Germinal center (tissue), 1 donor: ENCODE results near the gene HSPA1B.
"Not testable (repeated sequence)": the region's sequence is repeated elsewhere in the genome, so short reads cannot be mapped to it uniquely, and the experiment has no call there.

Source experiments
- DNase-seq: peaks from one replicate; pipeline ENCODE4 v3.0.0; 2012; ENCODE audit warnings: mixed read lengths, low spot score

Gene HSPA1B

DNA sequence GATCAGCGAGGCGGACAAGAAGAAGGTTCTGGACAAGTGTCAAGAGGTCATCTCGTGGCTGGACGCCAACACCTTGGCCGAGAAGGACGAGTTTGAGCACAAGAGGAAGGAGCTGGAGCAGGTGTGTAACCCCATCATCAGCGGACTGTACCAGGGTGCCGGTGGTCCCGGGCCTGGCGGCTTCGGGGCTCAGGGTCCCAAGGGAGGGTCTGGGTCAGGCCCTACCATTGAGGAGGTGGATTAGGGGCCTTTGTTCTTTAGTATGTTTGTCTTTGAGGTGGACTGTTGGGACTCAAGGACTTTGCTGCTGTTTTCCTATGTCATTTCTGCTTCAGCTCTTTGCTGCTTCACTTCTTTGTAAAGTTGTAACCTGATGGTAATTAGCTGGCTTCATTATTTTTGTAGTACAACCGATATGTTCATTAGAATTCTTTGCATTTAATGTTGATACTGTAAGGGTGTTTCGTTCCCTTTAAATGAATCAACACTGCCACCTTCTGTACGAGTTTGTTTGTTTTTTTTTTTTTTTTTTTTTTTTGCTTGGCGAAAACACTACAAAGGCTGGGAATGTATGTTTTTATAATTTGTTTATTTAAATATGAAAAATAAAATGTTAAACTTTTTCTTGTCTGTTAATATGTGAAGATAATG is 2.2 kb downstream of the HSPA1B start:
- peak; percentile 57 for DNase-seq

DNA sequence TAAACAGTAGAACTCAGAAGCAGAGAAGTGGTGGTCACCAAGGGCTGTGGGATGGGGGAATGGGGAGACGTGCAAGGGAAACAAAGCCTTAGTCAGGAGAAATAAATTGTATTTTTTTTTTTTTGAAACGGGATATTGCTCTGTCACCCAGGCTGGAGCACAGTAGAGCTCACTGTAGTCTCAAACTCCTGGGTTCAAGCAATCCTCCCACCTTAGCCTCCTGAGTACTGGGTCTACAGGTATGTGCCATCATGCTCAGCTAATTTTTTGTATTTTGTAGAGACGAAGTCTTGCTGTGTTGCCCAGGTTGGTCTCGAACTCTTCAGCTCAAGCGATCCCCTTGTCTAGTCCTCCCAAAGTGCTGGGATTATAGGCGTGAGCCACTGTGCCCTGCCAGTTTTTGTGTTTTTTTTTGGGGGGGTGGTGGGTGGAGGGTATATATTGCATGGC is 3.4 kb downstream of the HSPA1B start:
- no peak for DNase-seq

DNA sequence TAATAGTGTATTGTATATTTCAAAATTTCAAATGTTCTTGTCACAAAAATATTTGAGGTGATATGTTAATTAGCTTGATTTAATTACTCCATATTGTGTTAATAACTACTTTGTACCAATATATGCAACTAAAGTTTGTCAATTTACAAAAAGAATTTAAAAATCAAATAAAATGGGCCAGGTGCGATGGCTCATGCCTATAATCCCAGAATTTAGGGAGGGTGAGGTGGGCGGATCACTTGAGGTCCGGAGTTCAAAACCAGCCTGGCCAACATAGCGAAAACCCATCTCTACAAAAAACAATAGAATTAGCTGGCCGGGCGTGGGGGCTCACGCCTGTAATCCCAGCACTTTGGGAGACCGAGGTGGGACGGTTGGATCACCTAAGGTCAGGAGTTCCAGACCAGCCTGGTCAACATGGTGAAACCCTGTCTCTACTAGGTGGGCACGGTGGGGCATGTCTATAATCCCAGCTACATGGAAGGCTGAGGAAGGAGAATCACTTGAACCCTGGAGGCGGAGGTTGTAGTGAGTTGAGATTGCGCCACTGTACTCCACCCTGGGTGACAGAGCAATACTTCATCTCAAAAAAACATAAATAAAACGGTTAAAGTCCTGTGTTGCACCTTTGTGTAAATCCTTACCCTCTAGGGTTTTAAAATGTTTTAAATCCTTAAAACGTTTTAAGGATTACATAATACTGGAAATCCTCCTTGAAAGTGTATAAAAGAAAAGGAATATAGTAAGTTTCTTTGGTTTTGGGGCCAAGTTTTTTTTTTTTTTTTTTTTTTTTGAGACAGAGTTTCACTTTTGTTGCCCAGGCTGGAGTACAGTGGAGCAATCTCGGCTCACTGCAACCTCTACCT is 4.0 kb downstream of the HSPA1B start:
- DNase-seq = no peak

DNA sequence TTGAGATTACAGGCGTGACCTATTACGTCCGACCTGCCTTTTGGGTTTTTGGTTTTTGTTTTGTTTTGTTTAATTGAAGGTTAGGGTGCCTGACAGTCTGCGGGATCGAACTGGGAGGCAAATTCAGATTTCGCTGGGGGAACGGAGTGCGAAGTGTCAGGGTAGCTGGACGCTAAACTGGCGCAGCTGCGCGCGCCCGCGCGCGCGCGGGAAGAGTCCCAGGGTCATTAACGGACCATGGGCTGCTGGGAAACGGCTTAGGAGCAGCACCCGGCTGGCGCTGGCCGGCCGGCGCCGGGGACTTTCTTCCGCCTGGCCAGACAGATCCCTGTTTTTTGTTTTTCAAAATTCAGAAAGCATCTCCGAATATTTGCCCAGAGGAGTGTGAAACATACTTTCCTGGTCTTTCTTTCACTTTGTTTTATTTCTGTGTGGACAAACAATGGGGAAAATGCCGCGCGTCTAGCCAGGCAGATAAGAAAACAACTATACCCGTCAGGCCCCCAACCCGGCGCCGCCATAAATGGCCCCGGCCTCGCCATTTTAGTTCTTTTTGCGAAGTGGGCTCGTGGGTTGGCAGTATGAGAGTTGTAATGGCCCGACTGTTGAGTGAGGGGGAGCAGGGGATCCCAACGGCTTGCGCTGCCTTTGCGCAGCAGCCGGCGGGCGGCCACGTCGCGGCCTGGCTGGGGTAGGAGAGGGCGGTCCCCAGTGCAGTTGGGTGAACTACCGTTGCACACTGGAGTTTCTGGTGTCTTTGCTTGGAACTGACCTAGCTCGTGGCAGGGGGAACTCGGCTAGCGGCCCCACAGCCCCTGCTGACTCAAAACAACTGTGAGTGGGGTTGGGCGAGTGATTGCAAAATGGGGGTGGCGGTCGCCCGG is 7.1 kb downstream of the HSPA1B start:
- DNase-seq = peak; percentile 75

DNA sequence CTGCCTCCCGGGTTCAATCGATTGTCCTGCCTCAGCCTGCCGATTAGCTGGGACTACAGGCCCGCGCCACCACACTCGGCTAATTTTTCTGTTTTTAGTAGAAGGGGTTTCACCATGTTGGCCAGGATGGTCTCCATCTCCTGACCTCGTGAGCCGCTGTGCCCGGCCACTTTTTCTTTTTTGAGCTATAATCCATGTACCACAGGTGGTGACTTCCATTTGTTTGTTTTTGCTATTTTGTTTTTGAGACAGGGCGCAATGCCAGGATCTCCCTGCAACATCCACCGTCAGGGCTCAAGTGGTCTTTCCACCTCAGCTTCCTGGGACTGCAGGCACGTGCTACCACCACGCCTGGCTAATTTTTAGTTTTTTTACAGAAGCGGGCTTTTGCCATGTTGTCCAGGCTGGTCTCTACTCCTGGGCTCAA is 8.5 kb downstream of the HSPA1B start:
- no peak for DNase-seq

DNA sequence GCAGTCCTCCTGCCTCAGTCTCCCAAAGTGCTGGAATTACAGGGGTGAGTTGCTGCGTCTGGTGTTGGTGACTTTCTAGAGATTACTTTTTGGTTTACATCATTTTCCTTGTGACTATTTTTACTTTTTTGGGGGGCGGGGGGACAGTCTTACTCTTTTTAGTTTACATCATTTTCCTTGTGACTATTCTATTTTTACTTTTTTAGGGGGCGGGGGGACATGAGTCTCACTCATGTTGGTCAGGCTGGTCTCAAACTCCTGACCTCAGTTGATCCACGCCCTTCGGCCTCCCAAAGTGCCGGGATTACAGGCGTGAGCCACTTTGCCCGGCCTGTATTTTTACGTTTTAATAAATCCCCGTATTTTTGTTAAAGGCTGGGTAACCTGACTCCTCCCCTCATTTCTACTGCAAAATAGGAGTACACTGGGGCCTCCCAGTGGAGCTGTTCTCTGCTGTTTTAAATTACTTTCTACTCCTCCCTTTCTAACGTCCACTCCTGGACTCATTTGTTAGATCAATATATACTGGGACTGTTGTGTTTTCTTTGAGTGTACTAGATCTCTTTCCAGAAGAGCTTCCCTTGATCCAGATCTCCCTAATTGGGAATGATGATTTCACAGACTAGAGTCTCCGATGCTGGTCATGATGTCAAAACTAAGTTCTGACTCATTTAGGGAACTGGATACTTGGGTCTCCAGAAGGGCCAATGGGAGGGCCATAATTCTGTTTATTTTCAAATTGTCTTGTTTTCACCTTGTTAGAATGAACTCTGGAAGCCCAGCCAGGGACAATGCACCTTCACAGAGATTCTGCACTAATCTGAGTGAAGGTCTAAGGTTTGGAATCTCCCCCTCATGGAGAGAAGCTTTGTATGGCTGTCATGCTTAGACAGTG is 9.2 kb downstream of the HSPA1B start:
- DNase-seq = no peak

DNA sequence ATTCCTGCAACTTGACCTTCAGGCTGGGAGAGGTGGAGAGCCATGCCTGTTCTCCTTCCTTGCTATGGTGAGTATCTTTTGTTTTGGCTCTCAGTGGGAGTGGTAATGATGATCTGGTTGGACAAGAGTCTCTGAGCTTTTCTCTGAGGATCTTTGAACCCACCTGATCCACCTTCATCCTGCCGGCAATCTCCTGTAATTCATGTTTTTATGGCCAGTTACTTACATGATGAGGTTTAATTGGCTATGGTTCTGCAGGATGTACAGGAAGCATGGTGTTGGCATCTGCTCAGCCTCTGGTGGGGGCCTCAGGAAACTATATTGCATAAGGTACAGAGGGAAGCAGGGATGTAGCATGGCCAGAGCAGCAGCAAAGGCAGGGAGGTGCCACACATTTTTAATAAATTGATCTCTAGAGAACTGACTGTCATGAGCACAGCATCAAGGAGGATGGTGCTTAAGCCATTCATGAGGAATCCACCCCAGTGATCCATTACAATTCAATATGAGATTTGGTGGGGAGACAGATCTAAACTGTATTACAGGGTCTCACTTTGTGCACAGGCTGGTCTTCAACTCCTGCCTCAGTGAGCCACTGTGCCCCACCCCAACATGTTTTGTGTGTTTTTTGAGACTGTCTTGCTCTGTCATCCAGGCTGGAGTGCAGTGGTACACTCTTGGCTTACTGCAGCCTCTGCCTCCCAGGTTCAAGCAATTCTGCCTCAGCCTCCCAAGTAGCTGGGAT is 10.0 kb downstream of the HSPA1B start:
- DNase-seq = no peak

DNA sequence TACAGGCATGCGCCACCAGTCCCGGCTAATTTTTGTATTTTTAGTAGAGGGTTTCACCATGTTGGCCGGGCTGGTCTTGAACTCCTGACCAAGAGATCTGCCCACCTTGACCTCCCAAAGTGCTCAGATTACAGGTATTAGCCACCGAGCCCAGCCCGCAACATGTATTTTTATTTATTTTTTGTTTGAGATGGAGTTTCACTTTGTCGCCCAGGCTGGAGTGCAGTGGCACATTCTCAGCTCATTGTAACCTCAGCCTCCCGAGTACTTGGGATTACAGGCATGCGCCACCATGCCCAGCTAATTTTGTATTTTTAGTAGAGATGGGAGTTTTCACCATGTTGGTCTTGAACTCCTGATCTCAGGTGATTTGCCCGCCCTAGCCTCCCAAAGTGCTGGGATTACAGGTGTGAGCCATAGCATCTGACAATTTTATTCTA is 10.6 kb downstream of the HSPA1B start:
- not testable (repeated sequence) for DNase-seq

DNA sequence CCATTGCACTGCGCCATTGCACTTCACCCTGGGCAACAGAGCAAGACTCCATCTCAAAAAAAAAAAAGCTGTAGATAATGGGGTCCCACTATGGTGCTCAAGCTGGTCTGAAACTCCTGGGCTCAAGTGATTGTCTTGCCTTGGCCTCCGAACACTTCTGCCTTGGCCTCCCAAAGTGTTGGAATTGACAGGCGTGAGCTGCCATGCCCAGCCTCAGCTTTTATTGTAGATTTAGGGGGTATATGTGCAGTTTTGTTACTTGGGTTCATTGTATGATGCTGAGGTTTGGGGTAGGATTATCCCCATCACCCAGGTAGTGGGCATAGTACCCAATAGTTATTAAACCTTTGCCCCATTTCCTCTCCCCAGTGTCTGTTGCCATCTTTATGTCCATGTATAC is 11.4 kb downstream of the HSPA1B start:
- DNase-seq = no peak

DNA sequence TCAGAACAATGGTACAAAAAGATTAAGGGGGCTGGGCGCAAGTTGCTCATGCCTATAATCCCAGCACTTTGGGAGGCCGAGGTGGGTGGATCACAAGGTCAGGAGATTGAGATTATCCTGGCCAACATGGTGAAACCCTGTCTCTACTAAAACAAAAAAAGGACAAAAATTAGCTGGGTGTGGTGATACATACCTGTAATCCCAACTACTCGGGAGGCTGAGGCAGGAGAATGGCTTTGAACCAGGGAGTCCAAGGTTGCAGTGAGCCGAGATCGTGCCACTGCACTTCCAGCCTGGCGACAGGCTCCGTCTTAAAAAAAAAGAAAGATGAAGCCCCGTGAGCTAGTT is 12.2 kb downstream of the HSPA1B start:
- DNase-seq = not testable (repeated sequence)

DNA sequence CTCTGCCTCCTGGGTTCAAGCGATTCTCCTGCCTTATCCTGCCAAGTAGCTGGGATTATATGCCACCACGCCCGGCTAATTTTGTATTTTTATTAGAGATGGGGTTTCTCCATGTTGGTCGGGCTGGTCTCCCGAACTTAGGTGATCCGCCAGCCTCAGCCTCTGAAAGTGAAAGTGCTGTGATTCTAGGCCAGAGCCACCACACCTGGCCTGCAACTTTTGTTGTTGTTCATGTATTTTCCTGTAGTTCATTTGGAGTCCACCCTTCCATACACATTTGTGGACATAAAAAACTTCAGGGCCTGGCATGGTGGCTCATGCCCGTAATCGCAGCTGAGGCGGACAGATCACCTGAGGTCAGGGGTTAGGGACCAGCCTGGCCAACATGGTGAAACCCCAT is 14.5 kb downstream of the HSPA1B start:
- no peak for DNase-seq

DNA sequence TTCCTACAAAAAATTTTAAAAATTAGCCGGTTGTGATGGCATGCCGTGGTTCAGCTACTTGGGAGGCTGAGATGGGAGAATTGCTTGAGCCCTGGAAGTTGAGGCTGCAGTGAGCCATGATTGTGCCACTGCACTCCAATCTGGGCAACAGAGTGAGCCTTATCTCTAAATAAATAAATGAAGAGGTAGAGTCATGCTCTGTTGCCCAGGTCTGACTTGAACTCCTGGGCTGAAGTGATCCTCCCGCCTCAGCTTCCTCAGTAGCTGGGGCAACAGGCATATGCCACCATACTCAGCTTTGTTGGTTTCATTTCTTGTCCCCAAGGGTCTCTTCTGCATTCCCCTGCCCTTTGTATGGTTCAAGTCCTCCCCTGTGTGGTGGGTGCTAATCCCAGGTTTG is 17.0 kb downstream of the HSPA1B start:
- DNase-seq = no peak

DNA sequence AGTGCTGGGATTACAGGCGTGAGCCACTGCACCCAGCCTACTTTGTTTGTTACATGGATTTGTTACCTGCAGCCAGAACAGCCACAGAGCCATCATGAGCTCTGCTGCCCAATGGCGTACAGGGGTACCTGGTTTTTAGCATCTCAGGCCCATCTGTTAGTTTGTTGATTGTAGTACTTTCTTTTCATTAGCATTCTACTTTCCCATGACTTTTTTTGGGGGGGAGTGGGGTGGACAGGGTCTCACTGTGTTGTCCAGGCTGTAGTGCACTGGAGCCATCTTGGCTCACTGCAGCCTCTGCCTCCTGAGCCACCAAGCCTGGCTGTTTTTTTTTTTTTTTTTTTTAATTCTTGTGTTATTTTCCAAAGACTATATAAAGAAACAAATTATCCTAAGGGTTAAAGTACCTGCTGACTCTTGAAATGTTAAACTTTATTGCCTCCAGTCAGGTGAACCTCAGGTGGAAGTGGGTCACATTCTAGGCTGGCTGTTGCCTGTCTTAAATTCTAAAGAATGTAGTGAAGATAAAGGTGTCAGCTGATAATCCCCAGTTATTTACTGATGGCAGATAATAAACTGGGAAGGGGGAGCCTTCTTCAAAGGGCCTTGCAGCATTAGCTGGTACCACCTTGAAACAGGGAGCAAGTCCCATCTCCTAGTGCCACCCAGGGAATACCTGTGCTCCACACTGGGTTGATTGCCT is 19.9 kb downstream of the HSPA1B start:
- no peak for DNase-seq

DNA sequence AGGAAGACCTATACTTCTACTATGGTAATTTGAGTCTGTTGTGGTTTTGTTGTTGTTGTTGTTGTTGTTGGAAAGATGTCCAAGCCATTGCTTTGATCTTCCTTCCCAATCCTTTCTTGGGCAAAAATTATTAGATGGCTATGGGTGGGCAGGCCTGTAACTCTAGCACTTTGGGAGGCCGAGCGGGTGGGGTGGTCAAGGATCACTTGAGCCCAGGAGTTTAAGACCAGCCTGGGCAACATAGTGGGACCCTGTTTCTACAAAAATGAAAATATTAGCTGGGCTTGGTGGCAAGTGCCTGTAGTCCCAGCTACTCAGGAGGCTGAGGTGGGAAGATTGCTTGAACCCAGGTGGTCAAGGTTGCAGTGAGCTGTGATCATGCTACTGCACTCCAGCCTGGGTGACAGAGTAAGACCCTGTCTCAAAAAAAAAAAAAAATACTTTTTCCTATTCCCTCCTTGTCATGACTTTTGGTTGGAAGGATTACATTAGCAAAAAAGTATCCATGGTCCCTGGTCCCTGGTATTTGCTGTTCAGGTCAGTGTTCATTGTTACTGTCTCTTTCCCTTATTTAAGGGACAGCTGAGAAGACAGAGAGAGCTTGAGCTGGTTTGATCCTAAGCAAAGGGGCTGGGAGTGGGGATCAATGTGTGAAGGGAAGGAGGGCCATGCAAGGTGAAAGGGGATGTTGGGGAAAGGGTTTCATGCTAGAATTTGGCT is 23.4 kb downstream of the HSPA1B start:
- DNase-seq = no peak

DNA sequence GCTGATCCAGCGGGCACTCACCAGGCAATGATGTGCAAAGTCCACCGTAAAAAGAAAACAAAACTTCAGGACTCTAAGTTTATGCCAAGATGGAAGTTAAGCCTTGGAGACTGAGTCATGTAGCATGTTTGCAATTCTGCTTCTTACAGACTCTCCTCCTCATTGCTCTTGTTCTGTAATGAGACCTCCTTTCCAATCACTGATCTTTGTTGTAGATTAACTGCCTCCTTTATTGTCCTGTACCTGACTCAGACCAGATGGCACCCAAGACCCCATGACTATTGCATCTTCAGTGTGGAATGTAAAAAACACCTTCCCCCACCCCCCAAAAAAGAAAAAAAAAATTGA is 23.9 kb downstream of the HSPA1B start:
- DNase-seq = no peak

DNA sequence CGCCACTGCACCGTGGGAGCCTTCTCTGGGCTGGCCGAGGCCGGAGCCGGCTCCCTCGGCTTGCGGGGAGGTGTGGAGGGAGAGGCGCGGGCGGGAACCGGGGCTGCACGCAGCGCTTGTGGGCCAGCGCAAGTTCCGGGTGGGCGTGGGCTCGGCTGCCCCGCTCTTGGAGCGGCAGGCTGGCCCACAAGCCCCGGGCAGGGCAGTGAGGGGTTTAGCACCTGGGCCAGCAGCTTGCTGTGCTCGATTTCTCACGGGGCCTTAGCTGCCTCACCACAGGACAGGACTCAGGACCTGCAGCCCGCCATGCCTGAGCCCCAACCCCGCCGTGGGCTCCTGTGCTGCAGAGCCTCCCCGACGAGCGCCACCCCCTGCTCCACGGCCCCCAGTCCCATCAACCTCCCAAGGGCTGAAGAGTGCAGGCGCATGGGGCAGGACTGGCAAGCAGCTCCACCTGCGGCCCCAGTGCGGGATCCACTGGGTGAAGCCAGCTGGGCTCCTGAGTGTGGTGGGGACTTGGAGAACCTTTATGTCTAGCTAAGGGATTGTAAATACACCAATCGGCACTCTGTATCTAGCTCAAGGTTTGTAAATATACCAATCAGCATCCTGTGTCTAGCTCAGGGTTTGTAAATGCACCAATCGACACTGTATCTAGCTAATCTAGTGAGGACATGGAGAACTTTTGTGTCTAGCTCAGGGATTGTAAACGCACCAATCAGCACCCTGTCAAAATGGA is 24.6 kb downstream of the HSPA1B start:
- DNase-seq = not testable (repeated sequence)

DNA sequence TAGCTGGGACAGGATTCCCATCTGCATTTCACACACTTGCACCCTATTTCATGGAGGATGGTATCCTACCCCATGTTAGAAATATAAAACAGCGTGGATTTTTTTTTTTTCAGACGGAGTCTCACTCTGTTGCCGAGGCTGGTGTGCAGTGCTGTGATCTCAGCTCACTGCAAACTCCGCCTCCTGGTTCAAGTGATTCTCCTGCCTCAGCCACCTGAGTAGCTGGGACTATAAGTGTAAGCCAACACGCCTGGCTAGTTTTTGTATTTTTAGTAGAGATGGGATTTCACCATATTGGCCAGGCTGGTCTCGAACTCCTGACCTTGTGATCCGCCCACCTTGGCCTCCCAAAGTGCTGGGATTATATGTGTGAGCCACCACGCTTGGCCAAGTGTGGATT is 30.2 kb downstream of the HSPA1B start:
- not testable (repeated sequence) for DNase-seq

DNA sequence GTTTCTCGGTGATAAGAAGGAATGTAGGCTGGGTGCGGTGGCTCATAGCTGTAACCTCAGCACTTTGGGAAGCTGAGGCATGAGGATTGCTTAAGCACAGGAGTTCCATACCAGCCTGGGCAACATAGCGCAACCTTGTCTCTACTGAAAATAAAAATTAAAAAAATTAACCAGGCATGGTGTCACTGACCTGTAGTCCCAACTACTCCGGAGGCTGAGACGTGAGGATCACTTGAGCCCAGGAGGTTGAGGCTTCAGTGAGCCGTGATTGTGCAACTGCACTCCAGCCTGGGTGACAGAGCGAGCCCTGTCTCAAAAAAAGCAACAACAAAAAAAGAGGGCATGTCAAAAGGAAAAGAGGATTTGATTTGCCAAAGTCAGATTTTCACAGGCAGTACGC is 31.2 kb downstream of the HSPA1B start:
- DNase-seq = no peak

DNA sequence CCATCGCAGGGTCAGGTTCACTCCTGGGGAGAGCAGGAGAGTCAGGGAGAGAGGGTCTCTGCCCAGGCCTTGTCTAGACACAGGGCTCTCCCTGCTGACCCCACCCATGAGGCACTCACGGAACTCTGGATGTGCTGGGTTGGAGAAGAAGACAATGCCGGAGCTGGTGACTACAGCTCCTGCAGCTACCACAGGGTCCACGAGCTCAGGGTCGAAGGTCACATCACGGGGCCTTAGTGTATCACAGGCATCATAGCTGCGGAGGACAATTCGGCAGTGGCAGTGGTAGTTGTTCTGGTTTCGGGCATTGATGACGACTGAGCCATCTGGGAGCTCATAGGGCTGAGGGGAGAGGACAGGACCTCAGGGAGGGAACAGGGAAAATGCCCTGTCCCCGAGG is 32.4 kb downstream of the HSPA1B start:
- DNase-seq = no peak
